GM12864 (cell line): ENCODE results near the gene ZBTB45.

Source experiments
- DNase-seq: peaks from one replicate; pipeline ENCODE4 v3.0.0-alpha.2; 2011; ENCODE audit warnings: low read depth
- H3K4me3 ChIP-seq: 2 replicates; pipeline ENCODE4 v1.5.1; 2011; ENCODE audit warnings: mild to moderate bottlenecking, low read depth, low read length, control low read depth
- TF ChIP-seq, protein P1 (sequence below): IDR thresholded peaks from 2 replicates; pipeline ENCODE4 v1.5.1; 2011; ENCODE audit warnings: low read depth, mild to moderate bottlenecking, moderate library complexity, low read length, control low read depth, inconsistent platforms; ENCODE audit errors: missing control alignments

The ZBTB45 gene

DNA sequence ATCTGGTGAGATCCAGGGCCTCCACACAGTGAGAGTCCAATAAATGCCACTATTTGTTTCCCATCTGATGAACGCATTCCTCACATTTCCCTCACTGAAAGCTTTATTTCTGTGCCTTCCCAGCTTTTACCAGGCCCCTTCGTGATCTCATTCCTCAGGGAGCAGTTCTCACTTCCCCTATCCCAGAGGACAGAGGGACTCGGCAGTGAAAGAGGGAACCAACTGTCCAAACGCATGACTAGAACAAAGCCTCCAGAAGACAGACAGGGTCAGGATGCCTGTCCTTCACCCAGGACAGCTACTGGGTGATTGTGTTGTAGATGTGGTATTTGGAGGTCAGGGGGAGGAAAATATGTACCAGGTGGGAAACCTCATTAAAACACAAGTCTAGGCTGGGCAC lies 2.0 kb upstream of the ZBTB45 start:
- no peak overlapping the region for H3K4me3 ChIP-seq
- DNase-seq: no peak
- TF ChIP-seq, protein P1, sequence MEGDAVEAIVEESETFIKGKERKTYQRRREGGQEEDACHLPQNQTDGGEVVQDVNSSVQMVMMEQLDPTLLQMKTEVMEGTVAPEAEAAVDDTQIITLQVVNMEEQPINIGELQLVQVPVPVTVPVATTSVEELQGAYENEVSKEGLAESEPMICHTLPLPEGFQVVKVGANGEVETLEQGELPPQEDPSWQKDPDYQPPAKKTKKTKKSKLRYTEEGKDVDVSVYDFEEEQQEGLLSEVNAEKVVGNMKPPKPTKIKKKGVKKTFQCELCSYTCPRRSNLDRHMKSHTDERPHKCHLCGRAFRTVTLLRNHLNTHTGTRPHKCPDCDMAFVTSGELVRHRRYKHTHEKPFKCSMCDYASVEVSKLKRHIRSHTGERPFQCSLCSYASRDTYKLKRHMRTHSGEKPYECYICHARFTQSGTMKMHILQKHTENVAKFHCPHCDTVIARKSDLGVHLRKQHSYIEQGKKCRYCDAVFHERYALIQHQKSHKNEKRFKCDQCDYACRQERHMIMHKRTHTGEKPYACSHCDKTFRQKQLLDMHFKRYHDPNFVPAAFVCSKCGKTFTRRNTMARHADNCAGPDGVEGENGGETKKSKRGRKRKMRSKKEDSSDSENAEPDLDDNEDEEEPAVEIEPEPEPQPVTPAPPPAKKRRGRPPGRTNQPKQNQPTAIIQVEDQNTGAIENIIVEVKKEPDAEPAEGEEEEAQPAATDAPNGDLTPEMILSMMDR: no peak

DNA sequence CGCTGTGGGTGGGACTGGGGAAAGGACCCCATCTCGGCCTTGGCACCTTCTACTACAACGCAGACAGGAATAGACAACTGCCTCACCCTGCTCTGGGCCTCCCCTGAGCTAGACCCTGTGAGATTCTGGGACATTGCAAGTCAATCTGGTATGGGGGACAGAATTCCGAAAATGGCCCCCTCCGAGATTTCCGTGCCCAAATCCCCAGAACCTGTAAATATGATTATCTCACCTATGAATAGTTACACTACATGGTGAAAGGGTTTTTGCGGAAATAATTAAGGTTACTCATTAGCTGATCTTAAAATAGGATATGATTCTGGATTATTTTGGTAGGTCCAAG lies 618 bp upstream of the ZBTB45 start:
- DNase-seq: no peak
- TF ChIP-seq, protein P1: no peak
- H3K4me3 ChIP-seq: peak overlapping the region; percentile 70

DNA sequence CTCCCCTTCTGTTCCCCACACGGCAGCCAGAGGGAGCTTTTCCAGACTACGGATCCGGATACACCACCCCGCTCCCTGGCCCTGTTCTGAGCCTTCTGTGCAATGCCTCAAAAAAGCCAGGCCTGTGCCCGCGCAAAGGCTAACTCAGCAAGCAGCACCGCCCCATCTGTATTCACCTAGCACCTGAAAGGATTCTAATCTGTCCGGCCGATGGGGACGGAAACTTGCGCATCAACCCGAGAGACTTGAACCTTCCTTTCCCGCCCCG lies 589 bp downstream of the ZBTB45 start:
- peak overlapping the region; percentile 70 for H3K4me3 ChIP-seq
- TF ChIP-seq, protein P1: peak; percentile 55
- DNase-seq: no peak

DNA sequence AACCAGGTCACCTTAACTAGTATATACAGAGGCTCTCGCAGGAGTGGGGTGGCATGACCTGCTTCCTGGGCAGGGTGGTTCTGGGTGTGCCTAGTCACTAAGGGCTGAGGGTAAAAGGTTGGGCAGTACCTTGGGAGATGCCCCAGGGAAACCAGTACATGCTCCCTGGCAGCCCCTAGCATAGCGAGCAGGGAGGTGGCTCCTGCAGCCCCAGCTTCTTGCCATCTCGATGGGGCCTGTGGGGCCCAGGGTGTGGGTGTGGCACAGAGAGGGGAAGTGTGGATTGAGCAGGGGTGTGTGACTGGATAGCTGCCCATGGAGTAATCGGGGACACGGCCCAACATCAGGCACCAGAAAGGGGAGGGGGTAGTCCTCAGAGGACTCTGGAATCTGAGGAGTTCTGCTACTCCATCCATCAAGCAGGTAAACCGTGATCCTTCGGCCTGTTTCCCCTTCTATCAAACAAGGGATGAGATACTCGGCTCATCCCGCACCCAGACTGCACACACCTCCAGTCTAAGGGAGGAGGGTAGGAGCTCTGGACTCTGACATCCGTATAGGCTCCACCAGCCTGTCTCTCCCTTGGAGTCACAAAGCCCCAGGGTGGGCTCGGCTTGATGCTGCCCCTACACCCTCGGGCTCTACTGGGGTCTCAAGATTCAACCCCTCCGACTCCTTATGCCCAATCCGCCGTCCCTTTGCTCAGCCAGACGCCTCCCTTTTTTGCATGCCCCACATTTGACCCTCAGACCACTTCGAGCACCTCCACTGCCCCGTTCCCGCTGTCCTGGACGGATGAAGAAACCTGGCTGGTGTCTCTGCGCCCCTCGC lies 1.1 kb downstream of the ZBTB45 start:
- TF ChIP-seq, protein P1: no peak
- H3K4me3 ChIP-seq: peak overlapping the region; percentile 70
- no peak for DNase-seq

DNA sequence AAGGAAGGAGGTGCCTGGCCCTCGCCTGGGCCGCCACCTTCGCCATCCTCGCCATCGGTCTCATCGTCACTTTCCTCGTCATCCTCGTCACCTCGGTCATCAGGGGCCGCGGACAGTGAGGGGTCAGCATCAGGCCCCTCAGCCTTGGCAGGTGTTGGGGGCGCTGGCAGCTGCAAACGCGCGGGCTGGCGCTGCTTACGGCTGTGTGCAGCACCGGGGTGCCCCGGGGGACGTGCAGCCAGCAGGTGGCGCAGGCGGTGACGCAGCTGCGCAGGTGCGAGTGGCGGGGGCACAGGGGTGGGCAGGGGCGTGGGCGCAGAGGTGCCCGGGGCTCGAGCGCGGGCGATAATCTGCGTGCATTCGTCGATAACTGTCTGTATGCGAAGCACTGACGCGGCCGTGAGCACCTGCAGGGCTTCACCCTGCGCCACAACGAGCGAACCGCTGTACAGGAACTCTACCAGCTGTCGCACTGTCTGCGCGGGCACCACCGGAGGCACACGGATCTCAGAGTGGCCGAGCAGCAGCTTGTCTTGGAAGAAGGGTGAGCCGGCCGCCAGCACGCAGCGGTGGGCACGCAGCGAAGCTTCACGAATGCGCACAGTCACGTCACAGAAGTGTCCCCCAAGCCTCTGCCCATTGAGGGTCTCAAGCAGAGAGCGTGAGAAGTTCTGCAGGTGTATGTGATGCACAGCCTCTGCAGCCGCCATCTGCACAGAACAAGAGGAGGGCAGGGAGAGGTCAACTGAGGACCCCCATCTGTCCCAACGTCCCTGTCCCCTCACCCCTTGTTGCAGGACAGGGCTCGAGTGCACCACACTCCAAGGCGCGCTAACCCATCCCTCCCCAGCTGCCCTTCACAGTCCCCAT lies 2.4 kb downstream of the ZBTB45 start:
- TF ChIP-seq, protein P1: no peak
- DNase-seq: no peak
- no peak overlapping the region for H3K4me3 ChIP-seq

DNA sequence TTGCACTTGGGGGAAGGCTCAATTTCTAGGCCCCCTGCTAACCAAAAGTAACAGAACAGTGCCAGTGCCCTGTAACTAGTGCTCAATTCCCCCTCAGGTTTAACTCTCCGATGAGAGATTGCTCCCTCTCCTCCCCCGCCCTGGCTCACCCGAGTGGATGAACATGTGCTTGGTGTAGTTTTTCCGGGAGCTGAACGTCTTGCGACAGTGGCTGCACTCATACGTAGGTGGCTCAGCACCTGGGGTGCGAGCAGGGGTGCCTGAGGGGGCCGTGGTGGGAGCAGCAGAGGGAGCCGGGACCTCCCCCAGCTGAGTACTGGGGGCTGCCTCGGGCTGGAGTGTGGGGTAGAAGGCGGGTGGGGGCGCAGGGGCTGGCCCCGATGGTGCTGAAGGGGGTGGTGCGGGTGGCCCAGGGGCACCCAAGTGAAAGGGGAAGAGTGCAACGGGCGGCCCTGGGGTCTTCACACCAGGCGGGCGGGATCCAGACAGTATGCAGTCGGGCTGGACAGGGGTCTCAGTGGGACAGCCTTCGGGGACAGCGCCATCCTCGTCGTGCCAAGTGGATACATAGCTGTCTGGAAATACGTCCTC lies 3.3 kb downstream of the ZBTB45 start:
- TF ChIP-seq, protein P1: no peak
- H3K4me3 ChIP-seq: no peak overlapping the region
- DNase-seq: no peak
